ENCODE data around the gene NPHS1.

The NPHS1 gene

DNA sequence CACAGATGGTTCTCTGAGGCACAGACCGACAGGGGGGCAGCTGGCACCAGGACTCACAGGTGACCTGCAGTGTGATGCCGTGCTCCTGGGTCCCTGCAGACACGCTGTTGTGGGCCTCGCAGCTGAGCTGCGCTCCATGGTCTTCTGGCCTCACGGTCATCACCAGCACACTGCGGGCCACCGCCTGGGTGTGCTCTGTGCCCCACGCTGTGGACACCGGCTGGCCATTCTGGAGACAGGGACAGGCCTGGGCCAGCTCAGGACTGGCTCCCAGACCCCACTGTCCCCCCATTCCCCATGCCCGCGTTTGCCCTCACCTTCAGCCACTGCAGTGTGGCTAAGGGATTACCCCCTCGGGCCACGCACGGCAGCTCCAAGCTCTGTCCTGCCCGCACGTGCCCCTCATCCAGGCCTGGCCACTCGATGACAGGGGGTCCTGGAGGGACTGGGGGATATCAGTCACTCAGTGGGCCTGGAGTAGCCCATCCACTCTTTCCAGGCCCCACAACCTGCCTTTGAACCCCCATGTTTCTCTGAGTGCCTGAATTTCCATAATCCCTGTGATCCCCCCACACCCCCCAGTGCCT is 3.3 kb downstream of the NPHS1 start:
- no peak overlapping the region for H3K4me3 ChIP-seq (ENCODE audit: low read depth, low read length)
- H3K27me3 ChIP-seq (ENCODE audit: insufficient read depth, low read depth, severe bottlenecking) = no peaks in the 10 kb centered on the region
- H3K36me3 ChIP-seq = no peaks in the 10 kb centered on the region; the same call in 1 of the 2 replicates
- no peak for DNase-seq
- H3K9me3 ChIP-seq (ENCODE audit: severe bottlenecking) = no peaks in the 10 kb centered on the region
- H3K27ac ChIP-seq = no peak overlapping the region
- TF ChIP-seq, protein P1, sequence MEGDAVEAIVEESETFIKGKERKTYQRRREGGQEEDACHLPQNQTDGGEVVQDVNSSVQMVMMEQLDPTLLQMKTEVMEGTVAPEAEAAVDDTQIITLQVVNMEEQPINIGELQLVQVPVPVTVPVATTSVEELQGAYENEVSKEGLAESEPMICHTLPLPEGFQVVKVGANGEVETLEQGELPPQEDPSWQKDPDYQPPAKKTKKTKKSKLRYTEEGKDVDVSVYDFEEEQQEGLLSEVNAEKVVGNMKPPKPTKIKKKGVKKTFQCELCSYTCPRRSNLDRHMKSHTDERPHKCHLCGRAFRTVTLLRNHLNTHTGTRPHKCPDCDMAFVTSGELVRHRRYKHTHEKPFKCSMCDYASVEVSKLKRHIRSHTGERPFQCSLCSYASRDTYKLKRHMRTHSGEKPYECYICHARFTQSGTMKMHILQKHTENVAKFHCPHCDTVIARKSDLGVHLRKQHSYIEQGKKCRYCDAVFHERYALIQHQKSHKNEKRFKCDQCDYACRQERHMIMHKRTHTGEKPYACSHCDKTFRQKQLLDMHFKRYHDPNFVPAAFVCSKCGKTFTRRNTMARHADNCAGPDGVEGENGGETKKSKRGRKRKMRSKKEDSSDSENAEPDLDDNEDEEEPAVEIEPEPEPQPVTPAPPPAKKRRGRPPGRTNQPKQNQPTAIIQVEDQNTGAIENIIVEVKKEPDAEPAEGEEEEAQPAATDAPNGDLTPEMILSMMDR (IDR thresholded peaks at IDR 0.05; ENCODE audit: low read depth, low read length) = no peak

DNA sequence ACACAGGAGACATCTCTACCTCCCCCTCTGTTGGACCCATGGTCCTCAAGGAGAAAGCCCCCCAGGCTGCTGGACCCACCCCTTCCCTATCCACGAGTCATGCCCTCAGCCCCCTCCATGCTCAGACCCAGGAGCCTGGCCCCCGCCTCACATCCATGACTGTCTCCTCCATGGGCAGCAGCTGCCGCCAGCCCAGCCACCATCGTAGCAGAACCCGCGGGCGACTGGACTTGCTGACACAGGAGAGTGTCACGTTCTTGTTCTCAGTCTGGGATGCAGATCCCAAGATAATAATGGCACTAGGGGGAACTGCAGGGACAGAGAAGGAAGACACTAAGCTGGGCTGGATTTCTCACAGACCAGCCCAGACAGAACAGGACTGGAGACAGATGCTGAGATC is 3.8 kb downstream of the NPHS1 start:
- TF ChIP-seq, protein P1 (IDR thresholded peaks at IDR 0.05; ENCODE audit: low read depth, low read length) = no peak
- peaks cover 4% of the 10 kb centered on the region for H3K36me3 ChIP-seq
- H3K4me3 ChIP-seq (ENCODE audit: low read depth, low read length) = no peak overlapping the region
- no peak for DNase-seq
- H3K27me3 ChIP-seq (ENCODE audit: insufficient read depth, low read depth, severe bottlenecking) = no peaks in the 10 kb centered on the region
- H3K9me3 ChIP-seq (ENCODE audit: severe bottlenecking) = no peaks in the 10 kb centered on the region
- no peak overlapping the region for H3K27ac ChIP-seq

DNA sequence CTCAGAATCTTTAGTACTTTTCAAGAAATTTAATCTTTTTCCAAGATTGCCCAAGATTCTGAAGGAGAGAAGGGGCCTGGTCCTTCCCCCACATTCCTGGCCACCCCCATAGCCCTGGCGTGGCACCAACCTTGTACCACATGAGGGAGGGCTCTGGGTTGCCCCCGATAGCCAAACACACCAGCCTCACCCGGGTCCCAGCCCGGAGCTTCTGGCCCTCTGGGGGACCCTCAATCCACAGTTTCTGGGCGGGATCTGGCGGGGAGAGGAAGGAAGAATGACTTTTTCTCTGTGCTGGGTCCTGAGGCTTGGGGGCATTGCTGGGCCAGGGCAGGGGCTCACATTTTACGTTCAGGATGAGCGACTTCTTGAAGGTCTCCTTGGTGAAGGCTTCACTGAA is 4.4 kb downstream of the NPHS1 start:
- Histone ChIP-seq H3K27me3 (ENCODE audit: insufficient read depth, low read depth, severe bottlenecking) (no peaks in the 10 kb centered on the region), H3K27ac (no peak overlapping the region), H3K36me3 (peaks cover 4% of the 10 kb centered on the region), H3K9me3 (ENCODE audit: severe bottlenecking) (no peaks in the 10 kb centered on the region), H3K4me3 (ENCODE audit: low read depth, low read length) (no peak overlapping the region)
- DNase-seq = no peak
- TF ChIP-seq, protein P1 (IDR thresholded peaks at IDR 0.05; ENCODE audit: low read depth, low read length) = no peak

DNA sequence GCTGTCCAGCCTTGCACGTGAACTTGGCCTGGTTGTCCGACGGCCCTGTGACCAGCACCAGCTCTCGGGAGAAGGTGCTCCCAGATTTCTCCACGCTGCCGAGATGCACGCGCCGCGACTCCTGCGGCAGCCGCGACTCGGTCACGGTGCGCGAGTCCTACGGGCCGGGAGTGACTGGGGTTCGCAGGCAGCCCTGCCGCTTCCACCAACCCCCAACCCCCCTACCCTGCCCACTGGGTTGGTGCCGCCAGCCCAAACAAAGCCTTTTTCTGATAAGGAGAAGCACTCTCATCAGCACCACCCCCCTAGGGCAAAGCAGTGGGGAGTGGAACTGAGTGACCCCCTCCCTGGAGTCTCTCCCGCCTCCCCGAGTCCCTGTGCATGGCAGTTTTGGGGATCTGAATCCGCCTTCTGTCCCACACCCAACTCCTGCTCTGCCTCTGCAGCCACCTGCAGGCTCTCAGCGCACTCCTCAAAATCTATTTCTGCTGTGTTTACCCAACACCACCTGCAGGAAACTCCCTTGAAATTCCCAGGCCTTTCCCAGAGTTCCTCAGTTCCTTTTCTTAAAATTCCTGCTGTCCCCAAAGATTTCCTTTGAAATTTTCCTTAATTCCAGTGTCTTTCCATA is 6.2 kb downstream of the NPHS1 start:
- DNase-seq = no peak
- H3K9me3 ChIP-seq (ENCODE audit: severe bottlenecking) = no peaks in the 10 kb centered on the region
- H3K27ac ChIP-seq = no peak overlapping the region
- H3K27me3 ChIP-seq (ENCODE audit: insufficient read depth, low read depth, severe bottlenecking) = no peaks in the 10 kb centered on the region
- TF ChIP-seq, protein P1 (IDR thresholded peaks at IDR 0.05; ENCODE audit: low read depth, low read length) = no peak
- no peak overlapping the region for H3K4me3 ChIP-seq (ENCODE audit: low read depth, low read length)
- H3K36me3 ChIP-seq = peaks cover 4% of the 10 kb centered on the region

DNA sequence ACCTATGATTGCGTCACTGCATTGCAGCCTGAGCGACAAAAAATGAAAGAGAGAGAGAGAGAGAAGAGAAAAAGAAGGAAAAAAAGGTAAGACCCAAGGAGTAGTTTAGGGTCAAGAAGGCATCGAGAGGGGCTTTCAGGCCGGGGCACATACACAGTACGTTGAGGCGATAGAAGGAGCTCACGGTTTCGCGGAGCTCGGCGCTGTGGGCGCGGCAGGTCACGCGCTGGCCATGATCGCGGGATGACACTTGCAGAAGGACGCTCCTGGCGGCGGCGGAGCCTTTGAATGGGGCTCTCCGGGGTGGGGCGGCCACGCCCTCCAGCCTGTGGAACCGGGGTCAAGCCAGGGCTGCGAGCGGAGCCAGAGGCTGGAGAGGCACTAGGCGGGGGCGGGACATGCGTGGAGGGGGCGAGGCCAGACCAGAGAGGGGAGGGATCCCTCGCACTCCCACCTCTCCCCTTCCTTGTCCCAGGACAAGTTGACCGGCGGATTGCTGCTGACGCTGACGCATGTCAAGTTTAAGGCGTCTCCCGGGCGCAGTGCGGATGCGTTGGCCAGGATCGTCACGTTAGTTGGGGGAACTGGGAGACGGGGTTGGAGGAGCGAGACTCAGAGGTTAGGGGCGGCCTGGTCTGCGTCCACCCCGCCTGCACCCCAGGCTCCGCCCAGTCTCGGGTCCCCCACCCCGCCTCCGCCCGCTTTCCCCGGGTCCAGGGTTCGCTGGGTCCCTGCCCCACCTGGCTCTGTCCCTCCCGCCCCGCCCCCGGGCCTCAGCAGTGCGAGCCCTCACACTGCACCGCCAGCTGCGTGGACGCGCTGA is 6.9 kb downstream of the NPHS1 start:
- Histone ChIP-seq H3K9me3 (ENCODE audit: severe bottlenecking) (no peaks in the 10 kb centered on the region), H3K36me3 (peaks cover 4% of the 10 kb centered on the region), H3K4me3 (ENCODE audit: low read depth, low read length) (no peak overlapping the region), H3K27ac (no peak overlapping the region), H3K27me3 (ENCODE audit: insufficient read depth, low read depth, severe bottlenecking) (no peaks in the 10 kb centered on the region)
- DNase-seq = no peak
- TF ChIP-seq, protein P1 (IDR thresholded peaks at IDR 0.05; ENCODE audit: low read depth, low read length) = no peak

Data from WERI-Rb-1 (cell line).